ENCODE data around the gene HEBP1. TPM values are rescaled to one million over a fixed set of nuclear protein-coding genes. Genes with fewer than 3 reads are reported as not detected.

The HEBP1 gene
- total RNA-seq, 2 donors from 2014 or later = 39.9 to 57.8 TPM

DNA sequence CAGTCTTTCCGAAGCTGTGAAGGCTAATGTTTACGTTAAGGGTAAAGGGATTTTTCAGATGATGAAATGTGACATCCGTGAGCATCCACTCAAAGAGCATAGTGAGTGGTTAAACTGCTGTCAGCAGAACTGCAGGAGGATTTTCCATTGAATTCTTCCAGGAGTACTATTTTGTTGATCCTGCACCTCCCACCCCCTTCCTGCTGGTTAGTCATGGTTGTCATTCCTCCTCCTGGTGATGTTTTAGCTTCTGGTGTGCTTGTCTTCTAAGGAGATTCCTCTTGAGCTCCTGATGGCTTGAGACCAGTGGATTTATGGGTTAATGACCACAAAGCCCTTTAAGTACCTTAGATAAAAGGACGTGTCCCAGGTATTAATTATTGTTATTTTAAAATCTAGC, 45.7 kb downstream of the HEBP1 start:
- DNase-seq (ENCODE audit: low spot score) = no peak
- no peak for ATAC-seq (ENCODE audit: insufficient number of reproducible peaks, low FRiP score, low read depth)
- TF ChIP-seq, protein P1, sequence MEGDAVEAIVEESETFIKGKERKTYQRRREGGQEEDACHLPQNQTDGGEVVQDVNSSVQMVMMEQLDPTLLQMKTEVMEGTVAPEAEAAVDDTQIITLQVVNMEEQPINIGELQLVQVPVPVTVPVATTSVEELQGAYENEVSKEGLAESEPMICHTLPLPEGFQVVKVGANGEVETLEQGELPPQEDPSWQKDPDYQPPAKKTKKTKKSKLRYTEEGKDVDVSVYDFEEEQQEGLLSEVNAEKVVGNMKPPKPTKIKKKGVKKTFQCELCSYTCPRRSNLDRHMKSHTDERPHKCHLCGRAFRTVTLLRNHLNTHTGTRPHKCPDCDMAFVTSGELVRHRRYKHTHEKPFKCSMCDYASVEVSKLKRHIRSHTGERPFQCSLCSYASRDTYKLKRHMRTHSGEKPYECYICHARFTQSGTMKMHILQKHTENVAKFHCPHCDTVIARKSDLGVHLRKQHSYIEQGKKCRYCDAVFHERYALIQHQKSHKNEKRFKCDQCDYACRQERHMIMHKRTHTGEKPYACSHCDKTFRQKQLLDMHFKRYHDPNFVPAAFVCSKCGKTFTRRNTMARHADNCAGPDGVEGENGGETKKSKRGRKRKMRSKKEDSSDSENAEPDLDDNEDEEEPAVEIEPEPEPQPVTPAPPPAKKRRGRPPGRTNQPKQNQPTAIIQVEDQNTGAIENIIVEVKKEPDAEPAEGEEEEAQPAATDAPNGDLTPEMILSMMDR (IDR thresholded peaks at IDR 0.05) = no peak

DNA sequence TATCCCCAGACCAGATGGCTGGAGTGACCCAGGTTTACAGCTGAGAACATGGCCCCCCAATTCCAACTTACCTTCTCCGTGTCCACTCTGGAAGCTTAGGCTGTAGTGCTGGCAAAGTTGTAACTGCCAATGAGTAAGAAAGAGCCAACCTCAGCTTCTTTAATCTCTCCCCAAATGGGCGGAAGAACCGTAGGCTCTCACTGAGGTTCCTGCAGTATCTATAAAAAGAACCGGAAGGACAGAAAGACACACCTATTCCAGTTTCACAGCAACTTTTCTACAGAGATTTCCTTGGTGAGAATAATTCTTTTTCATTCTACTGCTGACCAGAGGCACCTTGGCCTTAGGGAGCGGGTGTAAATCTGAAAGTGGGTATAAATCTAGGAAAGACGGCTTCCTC, 48.0 kb downstream of the HEBP1 start, which contains the start of gene GPRC5D:
GPRC5D (minus strand) TSS at position 135 of the 400 bp plus-strand sequence. CDS start 1,786 bp downstream, outside the sequence.
- Histone ChIP-seq H3K27me3 (replicated peaks; ENCODE audit: insufficient read depth) (no peaks in the 10 kb centered on the region), H3K4me3 (no peak within 1 kb of the TSS), H3K36me3 (no peaks in the 10 kb centered on the region), H3K4me1 (ENCODE audit: control insufficient read depth in 1 of 2, low read depth in 2 of 2) (no peaks in the 10 kb centered on the region), H3K9me3 (no peaks in the 10 kb centered on the region), H3K27ac (no peak within 1 kb of the TSS)
- DNase-seq (ENCODE audit: low spot score) (no peak), ATAC-seq (ENCODE audit: insufficient number of reproducible peaks, low FRiP score, low read depth) (no peak)
- TF ChIP-seq, protein P1 (IDR thresholded peaks at IDR 0.05) = no peak

More for the DNA sequence above, 45.7 kb downstream of the HEBP1 start:
- Histone ChIP-seq H3K9me3 (no peaks in the 10 kb centered on the region), H3K4me3 (no peak overlapping the region), H3K4me1 (ENCODE audit: control insufficient read depth in 1 of 2, low read depth in 2 of 2) (no peaks in the 10 kb centered on the region), H3K27ac (no peak overlapping the region), H3K27me3 (replicated peaks; ENCODE audit: insufficient read depth) (no peaks in the 10 kb centered on the region), H3K36me3 (no peaks in the 10 kb centered on the region)

DNA sequence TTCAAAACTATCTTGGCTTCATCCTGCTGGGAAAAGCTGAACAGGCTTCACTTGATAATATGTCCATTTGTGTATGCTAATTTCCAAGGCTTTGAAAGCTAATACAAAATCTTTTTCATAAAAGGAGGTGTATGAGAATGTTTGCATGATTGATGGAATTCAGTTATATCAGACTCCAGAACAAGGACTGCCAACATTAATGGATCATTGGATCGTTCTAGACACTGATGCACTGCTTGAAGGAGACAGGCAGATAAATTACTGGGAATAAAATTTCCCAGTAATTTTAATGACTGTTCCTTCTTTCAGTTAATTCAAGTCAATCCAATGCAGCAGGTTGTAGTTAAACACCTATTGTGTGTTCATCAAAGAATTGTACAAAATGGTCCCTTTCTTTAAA, 48.6 kb downstream of the HEBP1 start:
- H3K27ac ChIP-seq = no peak overlapping the region
- ATAC-seq (ENCODE audit: insufficient number of reproducible peaks, low FRiP score, low read depth) (no peak), DNase-seq (ENCODE audit: low spot score) (no peak)
- H3K4me3 ChIP-seq = no peak overlapping the region
- TF ChIP-seq, protein P1 (IDR thresholded peaks at IDR 0.05) = no peak
- no peaks in the 10 kb centered on the region for H3K36me3 ChIP-seq
- H3K9me3 ChIP-seq = no peaks in the 10 kb centered on the region
- no peaks in the 10 kb centered on the region for H3K4me1 ChIP-seq (ENCODE audit: control insufficient read depth in 1 of 2, low read depth in 2 of 2)
- H3K27me3 ChIP-seq (replicated peaks; ENCODE audit: insufficient read depth) = no peaks in the 10 kb centered on the region

DNA sequence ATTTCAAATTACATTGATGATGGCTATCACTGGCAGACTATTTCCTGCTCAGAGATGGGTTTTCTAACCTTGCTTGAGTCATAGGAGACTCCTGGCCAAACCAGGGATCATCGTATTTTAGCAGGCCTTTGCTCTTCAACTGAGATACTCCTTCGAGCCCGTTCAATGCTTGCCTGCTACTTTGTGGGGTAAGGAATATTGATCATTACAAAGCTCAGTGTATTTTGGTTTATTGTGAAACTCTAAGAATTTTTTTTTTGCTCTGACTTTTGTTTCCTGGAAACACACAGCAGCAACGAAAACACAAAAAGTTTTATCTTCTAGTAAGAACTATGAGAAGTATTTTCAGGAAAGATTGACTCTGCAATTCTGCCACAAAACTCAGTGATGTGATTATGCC, 52.2 kb downstream of the HEBP1 start:
- DNase-seq (ENCODE audit: low spot score) = no peak
- Histone ChIP-seq H3K36me3 (no peaks in the 10 kb centered on the region), H3K9me3 (no peaks in the 10 kb centered on the region), H3K4me1 (ENCODE audit: control insufficient read depth in 1 of 2, low read depth in 2 of 2) (no peaks in the 10 kb centered on the region), H3K27ac (no peak overlapping the region), H3K27me3 (replicated peaks; ENCODE audit: insufficient read depth) (no peaks in the 10 kb centered on the region), H3K4me3 (no peak overlapping the region)
- TF ChIP-seq, protein P1 (IDR thresholded peaks at IDR 0.05) = no peak
- ATAC-seq (ENCODE audit: insufficient number of reproducible peaks, low FRiP score, low read depth) = no peak

DNA sequence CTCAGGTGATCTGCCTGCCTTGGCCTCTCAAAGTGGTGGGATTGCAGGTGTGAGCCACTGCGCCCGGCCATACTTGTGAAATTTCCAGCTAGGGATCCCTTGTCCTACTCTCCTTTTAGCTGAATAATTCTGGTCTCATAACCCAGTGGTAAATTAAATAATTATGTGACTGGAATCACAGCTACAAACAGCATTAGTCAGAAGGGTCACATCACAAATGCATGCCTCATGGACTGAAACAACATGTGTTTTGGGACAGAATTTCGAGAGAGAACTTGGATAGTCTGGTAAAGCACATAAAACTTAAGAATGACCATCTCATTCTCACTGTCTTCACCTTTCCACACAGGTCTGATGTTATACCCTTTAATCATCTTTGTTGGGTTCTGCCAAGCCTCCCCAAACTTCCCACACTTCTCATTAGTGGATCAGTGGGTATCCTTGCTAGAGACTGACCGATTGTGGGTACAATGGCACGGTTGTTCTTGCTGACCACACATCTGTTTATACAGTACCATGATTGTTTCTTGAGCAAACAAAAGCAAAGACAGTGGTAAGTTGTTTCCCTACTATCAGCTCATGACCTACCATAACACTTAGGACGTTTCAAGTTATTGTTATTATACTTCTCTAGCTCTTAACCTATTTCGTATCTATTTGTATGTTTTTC, 53.2 kb downstream of the HEBP1 start:
- no peaks in the 10 kb centered on the region for H3K27me3 ChIP-seq (replicated peaks; ENCODE audit: insufficient read depth)
- DNase-seq (ENCODE audit: low spot score) (no peak), ATAC-seq (ENCODE audit: insufficient number of reproducible peaks, low FRiP score, low read depth) (no peak)
- no peak overlapping the region for H3K4me3 ChIP-seq
- no peaks in the 10 kb centered on the region for H3K4me1 ChIP-seq (ENCODE audit: control insufficient read depth in 1 of 2, low read depth in 2 of 2)
- H3K27ac ChIP-seq = no peak overlapping the region
- TF ChIP-seq, protein P1 (IDR thresholded peaks at IDR 0.05) = no peak
- no peaks in the 10 kb centered on the region for H3K9me3 ChIP-seq
- no peaks in the 10 kb centered on the region for H3K36me3 ChIP-seq
